ENCODE results near the gene PLEKHM3. TPM values are rescaled to one million over a fixed set of nuclear protein-coding genes. Genes with fewer than 3 reads are reported as not detected.

The PLEKHM3 gene
- total RNA-seq, 2 donors from 2014 or later: 20.5 to 21.8 TPM

GRCh38 chr2:207771421-207771820 is 253.9 kb downstream of the PLEKHM3 start:
- no peak for TF ChIP-seq CTCF (IDR thresholded peaks at IDR 0.05)
- H3K27ac ChIP-seq: peak overlapping the region; percentile 37 to 53
- H3K4me3 ChIP-seq: peak overlapping the region; percentile 93
- no peak for ATAC-seq (ENCODE audit: insufficient number of reproducible peaks, low FRiP score, low read depth)
- H3K4me1 ChIP-seq (ENCODE audit: control insufficient read depth in 1 of 2, low read depth in 2 of 2): peaks cover 8 to 22% of the 10 kb centered on the region in 2 donors
- H3K36me3 ChIP-seq: no peaks in the 10 kb centered on the region
- no peaks in the 10 kb centered on the region for H3K27me3 ChIP-seq (replicated peaks; ENCODE audit: insufficient read depth)
- DNase-seq (ENCODE audit: low spot score): no peak
- no peaks in the 10 kb centered on the region for H3K9me3 ChIP-seq

Other genes with a start within 250 kb of the PLEKHM3 start
- not detected for gene CRYGD, start 99.0 kb upstream of the PLEKHM3 start, total RNA-seq
- not detected for gene CRYGC, start 104.3 kb upstream of the PLEKHM3 start, total RNA-seq
- not detected for gene CRYGB, start 120.6 kb upstream of the PLEKHM3 start, total RNA-seq
- gene CRYGA, start 138.1 kb upstream of the PLEKHM3 start, total RNA-seq: not detected
- not detected for gene C2orf80, start 164.5 kb upstream of the PLEKHM3 start, total RNA-seq
- gene IDH1, start 229.5 kb upstream of the PLEKHM3 start, total RNA-seq: 10 to 100 TPM; 40.9 to 41.0 TPM
- 10 to 100 TPM; 18.0 to 29.4 TPM for gene PIKFYVE, start 240.7 kb upstream of the PLEKHM3 start, total RNA-seq